Skin of body (tissue), 2 donors: ENCODE data around the gene SPNS3. TPM values are rescaled to one million over a fixed set of nuclear protein-coding genes. Genes with fewer than 3 reads are reported as not detected.

ENCODE experiments used
- DNase-seq: peaks from one replicate; lab custom pipeline; 2025; lab: John Stamatoyannopoulos, UW
- total RNA-seq: library from RNA; depleted of rRNA; stranded (reverse); fragments of >200 nt; gene quantifications from one replicate; pipeline ENCODE4 v1.2.3, GENCODE V29; 2014

Gene SPNS3
- total RNA-seq, 1 donor from 2014 or later = 0.79 TPM

DNA sequence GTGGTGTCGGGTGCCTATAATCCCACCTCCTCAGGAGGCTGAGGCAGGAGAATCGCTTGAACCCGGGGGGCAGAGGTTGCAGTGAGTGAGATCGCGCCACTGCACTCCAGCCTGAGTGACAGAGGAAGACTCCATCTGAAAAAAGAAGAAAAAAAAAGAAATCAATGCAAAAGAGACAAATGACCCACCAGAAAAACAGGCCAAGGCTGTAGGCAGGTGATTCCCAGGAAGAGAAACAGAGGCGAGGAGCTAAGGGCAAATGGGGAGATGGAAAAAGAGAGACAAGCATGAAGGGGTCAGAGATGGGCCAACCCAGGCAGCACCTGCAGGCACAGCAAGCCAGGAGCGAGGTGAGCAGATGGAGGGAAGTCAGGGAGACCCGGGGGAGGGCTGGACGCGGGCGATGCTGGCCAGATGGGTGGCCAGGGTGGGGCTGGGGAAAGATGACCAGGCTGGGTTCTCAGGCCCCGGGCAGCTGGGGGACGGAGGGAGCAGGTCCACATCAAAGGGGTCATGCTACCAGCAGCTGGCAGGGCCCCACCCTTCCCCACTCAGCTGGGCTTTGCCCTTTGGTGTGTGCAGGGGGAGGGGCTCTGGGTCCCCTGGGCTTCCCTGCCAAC is 95.9 kb downstream of the SPNS3 start:
- DNase-seq = no peak

GRCh38 chr17:4530799-4531730 is 97.3 kb downstream of the SPNS3 start:
- no peak for DNase-seq

- no peak for DNase-seq
Measured at GRCh38 chr17:4531988-4532736, 98.4 kb downstream of the SPNS3 start.

- DNase-seq = no peak
Measured at GRCh38 chr17:4532860-4533522, 99.3 kb downstream of the SPNS3 start.

DNA sequence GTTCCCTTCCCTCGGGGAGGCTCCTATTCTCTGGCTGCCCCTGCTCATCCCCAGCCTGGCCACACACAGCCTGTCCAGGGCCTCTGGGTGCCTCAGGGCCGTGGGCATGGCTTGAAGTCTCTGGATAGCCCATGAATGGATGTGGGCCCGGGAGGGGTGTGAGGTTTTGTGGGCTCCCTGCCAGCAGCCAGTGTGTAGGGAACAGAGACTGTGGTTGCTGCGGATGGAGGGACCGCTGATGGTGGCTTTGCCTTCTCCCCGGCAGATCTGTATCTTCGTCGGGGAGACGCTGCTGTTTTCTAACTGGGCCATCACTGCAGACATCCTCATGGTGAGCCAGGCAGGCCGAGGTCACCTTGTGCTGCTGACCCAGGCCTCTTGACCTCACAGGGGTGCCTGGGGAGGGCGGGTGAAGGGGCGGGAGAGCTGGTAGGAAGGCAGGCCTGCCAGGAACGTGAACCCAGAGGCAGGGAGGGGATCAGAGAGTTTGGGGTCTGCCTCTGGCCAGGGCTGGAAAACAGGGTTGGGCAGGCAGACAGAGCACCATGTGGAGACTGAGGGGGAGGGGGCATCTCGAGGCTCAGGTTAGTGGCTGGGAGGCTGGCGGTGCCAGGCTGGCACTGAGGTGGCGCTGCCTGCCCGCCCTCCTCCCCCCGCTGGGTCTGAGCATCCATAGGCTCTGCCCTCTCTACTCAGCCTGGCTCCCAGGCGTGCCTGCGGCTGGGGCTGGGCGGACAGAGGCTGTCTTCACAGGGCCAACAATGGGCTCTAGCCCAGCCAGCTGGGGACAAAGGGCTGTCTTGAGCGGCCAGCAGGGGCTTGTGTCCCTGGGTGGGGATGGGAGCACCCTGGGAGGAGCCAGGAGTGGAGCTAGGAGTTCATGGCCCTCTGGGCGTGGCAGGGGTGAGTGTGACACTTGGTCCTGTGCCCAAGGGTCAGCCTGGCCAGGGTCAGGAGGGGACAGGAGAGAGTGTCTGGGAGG is 100.1 kb downstream of the SPNS3 start:
- no peak for DNase-seq

- no peak for DNase-seq
Measured at GRCh38 chr17:4534515-4534914, 100.8 kb downstream of the SPNS3 start.

GRCh38 chr17:4534928-4535666 is 101.4 kb downstream of the SPNS3 start:
- no peak for DNase-seq

GRCh38 chr17:4535667-4536258 is 102.0 kb downstream of the SPNS3 start:
- DNase-seq = no peak

- no peak for DNase-seq
Measured at GRCh38 chr17:4536259-4536741, 102.6 kb downstream of the SPNS3 start.

- no peak for DNase-seq
Measured at GRCh38 chr17:4536742-4537411, 103.1 kb downstream of the SPNS3 start.

Other genes with a start within 250 kb of the SPNS3 start
- gene ANKFY1, start 170.0 kb upstream of the SPNS3 start, total RNA-seq = 37.9 TPM
- 34.9 TPM for gene UBE2G1, start 67.3 kb upstream of the SPNS3 start, total RNA-seq
- 24.1 TPM for gene SPNS2, start 64.9 kb downstream of the SPNS3 start, total RNA-seq
- gene MYBBP1A, start 121.4 kb downstream of the SPNS3 start, total RNA-seq = 30.2 TPM
- 6.1 TPM for gene GGT6, start 126.6 kb downstream of the SPNS3 start, total RNA-seq
- gene SMTNL2, start 150.6 kb downstream of the SPNS3 start, total RNA-seq = 14.9 TPM
- 2.9 TPM for gene ALOX15, start 207.7 kb downstream of the SPNS3 start, total RNA-seq